ENCODE measurements around the gene GTF2H4. TPM values are rescaled to one million over a fixed set of nuclear protein-coding genes. Genes with fewer than 3 reads are reported as not detected.

Gene GTF2H4
- total RNA-seq, 1 donor from 2014 or later = 27.7 TPM

GRCh38 chr6:30882759-30883684, 25.0 kb upstream of the GTF2H4 start:
- peak overlapping the region; percentile 62 for H3K4me3 ChIP-seq (ENCODE audit: low read depth, low read length)
- TF ChIP-seq CTCF (IDR thresholded peaks at IDR 0.05; ENCODE audit: insufficient read depth, low read length, poor library complexity, severe bottlenecking) = no peak
- H3K27me3 ChIP-seq (ENCODE audit: control insufficient read depth, insufficient read depth, low read length) = no peaks in the 10 kb centered on the region
- no peak for DNase-seq (ENCODE audit: low read depth)
- H3K36me3 ChIP-seq (ENCODE audit: control insufficient read depth, insufficient read depth, low read length) = no peaks in the 10 kb centered on the region

GRCh38 chr6:30883685-30884520, 24.1 kb upstream of the GTF2H4 start, which contains the start of gene DDR1:
DDR1 (plus strand) TSS chr6:30884519; CDS start chr6:30888730, 4,211 bp downstream.
- no peaks in the 10 kb centered on the region for H3K36me3 ChIP-seq (ENCODE audit: control insufficient read depth, insufficient read depth, low read length)
- DNase-seq (ENCODE audit: low read depth) = no peak
- peak within 1 kb of the TSS; percentile 62 for H3K4me3 ChIP-seq (ENCODE audit: low read depth, low read length)
- no peaks in the 10 kb centered on the region for H3K27me3 ChIP-seq (ENCODE audit: control insufficient read depth, insufficient read depth, low read length)
- TF ChIP-seq CTCF (IDR thresholded peaks at IDR 0.05; ENCODE audit: insufficient read depth, low read length, poor library complexity, severe bottlenecking) = no peak

GRCh38 chr6:30884521-30885480, 23.2 kb upstream of the GTF2H4 start:
- no peak for TF ChIP-seq CTCF (IDR thresholded peaks at IDR 0.05; ENCODE audit: insufficient read depth, low read length, poor library complexity, severe bottlenecking)
- no peaks in the 10 kb centered on the region for H3K36me3 ChIP-seq (ENCODE audit: control insufficient read depth, insufficient read depth, low read length)
- DNase-seq (ENCODE audit: low read depth) = no peak
- H3K27me3 ChIP-seq (ENCODE audit: control insufficient read depth, insufficient read depth, low read length) = no peaks in the 10 kb centered on the region
- H3K4me3 ChIP-seq (ENCODE audit: low read depth, low read length) = peak overlapping the region; percentile 62

- Histone ChIP-seq H3K36me3 (ENCODE audit: control insufficient read depth, insufficient read depth, low read length) (peaks cover under 1% of the 10 kb centered on the region), H3K27me3 (ENCODE audit: control insufficient read depth, insufficient read depth, low read length) (no peaks in the 10 kb centered on the region), H3K4me3 (ENCODE audit: low read depth, low read length) (peak overlapping the region; percentile 62)
- no peak for TF ChIP-seq CTCF (IDR thresholded peaks at IDR 0.05; ENCODE audit: insufficient read depth, low read length, poor library complexity, severe bottlenecking)
- DNase-seq (ENCODE audit: low read depth) = no peak
Measured at GRCh38 chr6:30885481-30885998, 22.5 kb upstream of the GTF2H4 start.
